ENCODE measurements around the gene CYSTM1.

CYSTM1 gene

DNA sequence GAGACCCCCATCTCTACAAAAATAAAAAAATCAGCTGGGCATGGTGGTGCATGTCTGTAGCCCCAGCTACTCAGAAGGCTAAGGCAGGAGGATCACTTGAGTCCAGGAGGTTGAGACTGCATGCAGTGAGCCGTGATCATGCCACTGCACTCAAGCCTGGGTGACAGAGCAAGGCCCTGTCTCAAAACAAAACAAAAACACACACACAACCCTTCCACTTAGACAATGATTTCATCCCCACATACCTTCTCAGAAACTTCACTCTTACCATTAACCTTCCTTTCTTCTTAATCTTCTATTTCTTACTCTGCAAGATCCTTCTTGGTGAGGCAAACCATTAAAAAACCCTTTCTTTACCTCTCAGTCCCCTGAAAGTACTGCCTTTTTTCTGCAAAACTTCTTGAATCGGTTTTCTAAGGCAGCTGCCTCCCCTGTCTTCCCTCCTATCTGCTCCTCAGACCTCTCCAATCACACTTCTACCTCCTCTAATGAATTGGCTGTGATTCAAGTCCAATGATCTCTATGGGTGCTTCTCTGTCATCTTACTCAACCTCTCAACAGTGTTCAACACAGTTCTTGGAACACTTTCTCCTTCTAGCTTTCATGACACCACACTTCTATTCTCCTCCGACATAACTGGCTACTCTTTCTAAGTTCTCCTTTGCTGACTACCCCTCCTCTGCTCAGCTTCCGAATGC lies 80.6 kb downstream of the CYSTM1 start:
- DNase-seq (ENCODE audit: low read depth in 2 of 2), result no peak

DNA sequence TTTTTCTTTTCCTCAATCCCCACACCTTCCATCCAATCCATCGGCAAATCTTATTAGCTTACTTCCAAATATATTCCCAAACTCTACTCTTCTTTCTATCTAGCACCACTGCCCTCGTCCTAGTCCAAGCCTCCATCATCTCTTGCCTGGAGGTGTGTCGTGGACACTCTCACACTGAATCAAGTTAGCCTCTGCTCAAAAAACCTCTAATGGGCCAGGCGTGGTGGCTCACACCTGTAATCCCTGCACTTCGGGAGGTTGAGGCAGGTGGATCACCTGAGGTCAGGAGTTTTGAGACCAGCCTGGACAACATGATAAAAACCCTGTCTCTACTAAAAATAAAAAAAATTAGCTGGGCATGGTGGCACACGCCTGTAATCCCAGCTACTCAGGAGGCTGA lies 81.7 kb downstream of the CYSTM1 start:
- no peak for DNase-seq (ENCODE audit: low read depth in 2 of 2)

GRCh38 chr5:140258016-140258415 lies 83.0 kb downstream of the CYSTM1 start:
- DNase-seq (ENCODE audit: low read depth in 2 of 2), result no peak

- no peak for DNase-seq (ENCODE audit: low read depth in 2 of 2)
Measured at GRCh38 chr5:140258873-140259272, 83.9 kb downstream of the CYSTM1 start.

DNA sequence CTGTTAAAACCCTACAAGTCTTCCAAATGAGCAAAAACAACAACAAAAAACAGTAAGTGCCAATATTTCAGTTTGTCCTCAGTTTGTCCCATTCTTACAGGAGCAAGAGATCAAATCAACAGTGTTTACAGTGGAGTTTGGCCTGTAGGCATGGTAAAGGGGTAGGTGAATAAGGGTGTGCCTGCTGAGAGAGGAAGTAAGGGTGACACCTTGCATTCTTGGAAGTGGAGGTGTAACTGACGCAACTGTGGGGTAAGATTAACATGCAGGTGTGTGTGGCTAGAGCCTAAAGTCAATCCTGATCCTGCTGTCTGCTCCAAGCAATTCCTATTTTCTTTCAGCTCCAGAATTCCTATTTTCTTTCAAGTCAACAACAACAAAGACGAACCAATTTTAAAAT lies 84.5 kb downstream of the CYSTM1 start:
- DNase-seq (ENCODE audit: low read depth in 2 of 2), result no peak

- no peak for DNase-seq (ENCODE audit: low read depth in 2 of 2)
Measured at GRCh38 chr5:140260089-140260656, 85.2 kb downstream of the CYSTM1 start.

DNA sequence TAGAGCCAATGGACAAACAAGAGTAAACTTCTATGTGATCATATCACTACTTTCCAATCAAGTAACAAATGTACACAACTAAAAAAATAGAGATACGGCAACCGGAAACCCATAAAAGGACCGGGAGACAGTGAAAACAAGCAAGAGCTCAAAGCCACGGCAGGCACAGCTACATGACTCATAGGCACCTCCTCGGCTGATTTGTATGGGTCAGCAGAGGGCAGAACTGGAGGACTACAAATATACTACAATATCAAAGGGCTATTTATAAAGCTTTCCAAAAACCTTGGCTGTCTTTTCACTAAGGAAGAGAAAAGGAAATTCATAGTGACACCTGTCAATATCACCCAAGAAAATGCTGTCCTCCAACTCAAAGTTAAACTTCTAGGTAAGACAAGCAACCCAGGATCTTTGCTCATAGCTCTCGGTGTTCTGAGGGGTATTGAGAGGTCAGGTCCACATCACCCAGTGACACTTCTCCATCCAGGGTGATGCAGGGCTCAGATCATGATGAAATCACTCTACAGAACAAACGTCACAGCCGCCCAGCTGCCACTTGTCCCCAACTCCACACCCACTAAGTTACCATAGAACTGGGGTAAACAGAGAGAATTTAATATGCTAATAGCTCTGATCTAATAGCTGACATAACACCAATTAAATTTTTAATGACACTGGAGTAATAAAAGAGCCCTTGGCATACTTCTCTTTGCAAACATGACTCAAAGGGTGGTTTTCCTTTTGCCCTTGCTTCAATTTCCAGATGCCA lies 86.6 kb downstream of the CYSTM1 start:
- no peak for DNase-seq (ENCODE audit: low read depth in 2 of 2)

- no peak for DNase-seq (ENCODE audit: low read depth in 2 of 2)
Measured at GRCh38 chr5:140262221-140262620, 87.2 kb downstream of the CYSTM1 start.

GRCh38 chr5:140262839-140263238 lies 87.9 kb downstream of the CYSTM1 start:
- DNase-seq (ENCODE audit: low read depth in 2 of 2), result no peak

DNA sequence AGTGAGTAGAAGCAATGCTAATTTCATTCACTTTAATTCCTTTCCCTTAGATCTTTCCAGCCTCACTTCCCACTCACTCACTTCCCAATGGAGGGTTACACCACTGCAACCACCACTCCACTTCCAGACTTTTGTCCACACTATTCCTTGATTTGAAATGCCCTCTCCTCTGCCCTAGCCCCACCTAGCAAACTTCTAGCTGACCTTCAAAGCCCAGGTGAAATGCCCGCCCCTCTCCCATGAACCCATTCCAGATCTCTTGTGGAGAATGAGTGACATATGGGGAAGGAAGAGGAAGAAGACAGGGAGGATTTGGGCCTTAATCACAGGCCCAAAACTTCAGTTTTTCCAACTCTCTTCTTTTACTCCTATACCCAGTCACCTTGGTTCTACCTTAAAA lies 90.9 kb downstream of the CYSTM1 start:
- DNase-seq (ENCODE audit: low read depth in 2 of 2), result no peak

- no peak for DNase-seq (ENCODE audit: low read depth in 2 of 2)
Measured at GRCh38 chr5:140266471-140267200, 91.6 kb downstream of the CYSTM1 start.

- no peak for DNase-seq (ENCODE audit: low read depth in 2 of 2)
Measured at GRCh38 chr5:140267201-140267540, 92.2 kb downstream of the CYSTM1 start.

DNA sequence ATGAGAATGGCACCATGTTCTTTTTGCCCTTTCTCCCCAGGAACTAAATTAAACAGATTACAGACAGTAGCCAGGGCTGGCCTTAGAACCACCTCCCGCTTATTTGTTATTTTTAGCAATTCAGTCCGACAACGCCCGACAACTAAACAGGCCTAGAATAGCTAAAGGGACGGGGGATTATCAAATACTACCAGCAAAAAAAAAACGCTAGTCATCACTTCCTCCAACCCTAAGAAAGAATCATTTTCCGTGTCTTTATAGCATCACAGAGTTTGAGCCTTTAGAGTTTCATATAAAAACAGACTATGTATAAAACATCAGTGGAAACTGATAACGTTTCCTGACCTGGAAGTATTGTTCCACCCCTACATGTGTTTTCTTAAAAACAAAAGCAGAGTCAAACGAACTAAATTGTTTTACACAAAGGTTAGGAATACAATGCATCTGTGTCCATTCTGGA lies 92.6 kb downstream of the CYSTM1 start:
- no peak for DNase-seq (ENCODE audit: low read depth in 2 of 2)

DNA sequence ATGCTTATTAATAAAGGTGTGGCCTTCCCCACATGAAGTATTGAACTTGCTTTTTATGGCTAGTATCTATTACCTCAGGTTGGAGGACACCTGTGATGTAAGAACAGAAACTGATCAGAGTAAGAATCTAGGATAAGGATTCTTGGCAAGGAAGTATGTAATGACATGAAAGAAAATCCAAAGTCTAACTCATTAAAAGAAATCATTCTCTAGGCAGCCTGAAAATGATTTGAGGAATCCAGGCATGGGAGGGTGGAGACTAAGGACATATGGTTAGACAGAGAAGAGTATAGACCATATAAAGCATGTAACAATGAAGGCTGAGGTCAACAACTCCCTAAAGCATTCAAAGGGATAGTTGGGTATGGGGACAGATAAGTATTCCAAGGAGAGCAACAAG lies 95.0 kb downstream of the CYSTM1 start:
- DNase-seq (ENCODE audit: low read depth in 2 of 2), result no peak

DNA sequence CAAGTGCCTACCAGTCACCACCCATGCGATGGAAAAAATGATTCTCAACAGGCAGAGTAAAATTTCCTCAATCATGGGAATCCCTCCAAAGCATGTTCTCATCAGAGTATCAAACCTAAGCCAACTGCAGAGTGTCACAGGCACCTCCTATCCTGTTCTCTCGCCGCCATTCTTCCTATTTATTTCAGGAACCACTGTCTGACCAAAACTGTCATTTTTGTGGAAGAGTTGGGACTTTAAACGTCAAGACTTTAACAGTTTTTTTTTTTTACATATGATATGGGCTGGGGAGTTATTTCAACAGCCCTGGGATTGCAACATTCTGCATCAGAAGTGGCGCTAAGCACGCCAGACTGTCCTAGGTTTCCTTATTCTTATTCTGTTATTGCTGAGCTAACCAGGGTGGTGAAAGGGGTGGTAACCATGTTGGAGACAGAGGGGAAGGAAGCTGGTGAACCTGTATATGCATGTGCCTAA lies 98.5 kb downstream of the CYSTM1 start:
- no peak for DNase-seq (ENCODE audit: low read depth in 2 of 2)

- DNase-seq (ENCODE audit: low read depth in 2 of 2), result no peak
Measured at GRCh38 chr5:140275837-140276236, 100.8 kb downstream of the CYSTM1 start.

- DNase-seq (ENCODE audit: low read depth in 2 of 2), result no peak
Measured at GRCh38 chr5:140282266-140282665, 107.3 kb downstream of the CYSTM1 start.

GRCh38 chr5:140284013-140284412 lies 109.0 kb downstream of the CYSTM1 start:
- no peak for DNase-seq (ENCODE audit: low read depth in 2 of 2)

- DNase-seq (ENCODE audit: low read depth in 2 of 2), result no peak
Measured at GRCh38 chr5:140286424-140286823, 111.4 kb downstream of the CYSTM1 start.

DNA sequence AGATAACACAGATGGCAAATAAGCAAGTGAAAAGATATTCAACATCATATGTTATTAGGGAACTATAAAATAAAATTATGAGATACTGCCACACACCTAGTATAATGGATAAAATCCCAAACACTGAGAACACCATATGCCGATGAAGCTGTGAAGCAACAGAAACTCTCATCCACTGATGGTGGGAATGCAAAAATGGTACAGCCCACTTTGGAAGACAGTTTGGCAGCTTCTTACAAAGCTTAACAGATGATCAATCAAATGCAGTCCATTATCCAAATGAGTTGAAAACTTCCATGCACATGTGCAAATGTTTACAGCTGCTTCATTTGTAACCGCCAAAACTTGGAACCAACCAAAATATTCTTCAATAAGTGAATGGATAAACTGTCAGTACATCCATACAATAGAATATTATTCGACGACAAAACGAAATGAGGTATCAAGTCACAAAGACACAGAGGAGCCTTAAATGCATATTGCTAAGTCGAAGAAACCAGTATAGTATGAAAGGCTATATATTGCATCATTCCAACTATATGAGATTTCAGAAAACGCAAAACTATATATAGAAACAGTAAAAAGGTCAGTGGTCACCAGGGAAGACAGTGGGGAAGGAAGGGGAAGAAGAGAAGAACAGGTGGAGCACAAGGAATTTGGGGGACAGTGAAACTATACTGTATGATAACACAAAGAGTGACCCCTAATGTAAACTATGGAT lies 113.0 kb downstream of the CYSTM1 start:
- DNase-seq (ENCODE audit: low read depth in 2 of 2), result no peak

GRCh38 chr5:140292212-140293036 lies 117.4 kb downstream of the CYSTM1 start:
- DNase-seq (ENCODE audit: low read depth in 2 of 2), result no peak

All from stimulated activated CD8-positive, alpha-beta memory T cell treated with anti-CD3 and anti-CD28 coated beads, Interleukin-15, amount 100 ng/mL, for 4 hours (primary cell).